ENCODE measurements around the gene CAMK2N1. TPM values are rescaled to one million over a fixed set of nuclear protein-coding genes. Genes with fewer than 3 reads are reported as not detected.

Gene CAMK2N1
- total and polyA plus RNA-seq, 10 of the 15 experiments (the other 5 are each of a cell fraction or from before 2014, with no cell fraction given): 0.23 TPM; not detected in 9

- TF ChIP-seq HCFC1 (IDR thresholded peaks at IDR 0.05; ENCODE audit: low read length) (no peak), BHLHE40 (IDR thresholded peaks at IDR 0.05; ENCODE audit: borderline replicate concordance in 1 of 2, low read depth in 2 of 2, low read length in 1 of 2) (peak; percentile 51 to 73; a peak in 3 of 4 replicates), SMC3 (IDR thresholded peaks at IDR 0.05; ENCODE audit: borderline replicate concordance, low read length) (peak; percentile 93), IKZF2 (IDR thresholded peaks at IDR 0.05) (no peak), BRCA1 (IDR thresholded peaks at IDR 0.05; ENCODE audit: low read depth, low read length) (no peak), GATAD2B (conservative IDR thresholded peaks at IDR 0.05; ENCODE audit: low read depth) (no peak), NBN (IDR thresholded peaks at IDR 0.05) (peak; percentile 55), MTA2 (IDR thresholded peaks at IDR 0.05; ENCODE audit: low read depth) (no peak), SIN3A (IDR thresholded peaks at IDR 0.05; ENCODE audit: low read depth, low read length) (no peak), PAX5 (IDR thresholded peaks at IDR 0.05; ENCODE audit: borderline replicate concordance, low read depth, low read length) (no peak), ZNF384 (IDR thresholded peaks at IDR 0.05; ENCODE audit: borderline replicate concordance, low read depth, low read length) (0 out of 2 replicates have a peak, but pooled peaks have one; percentile 26), GABPA (IDR thresholded peaks at IDR 0.05; ENCODE audit: low read depth) (no peak), IRF3 (IDR thresholded peaks at IDR 0.05) (no peak), CHD4 (IDR thresholded peaks at IDR 0.05) (no peak), CBX5 (IDR thresholded peaks at IDR 0.05; ENCODE audit: low read depth) (no peak), USF2 (IDR thresholded peaks at IDR 0.05; ENCODE audit: borderline replicate concordance, low read depth, low read length) (no peak), POLR2A (IDR thresholded peaks at IDR 0.05; ENCODE audit: low read depth, low read length) (no peak), IKZF1 (conservative IDR thresholded peaks at IDR 0.05) (peak; percentile 52; the same call in 1 of the 2 replicates), SPI1 (IDR thresholded peaks at IDR 0.05; ENCODE audit: borderline replicate concordance, insufficient read depth, low read depth, low read length) (peak; percentile 87), RAD51 (IDR thresholded peaks at IDR 0.05) (no peak), FOS (IDR thresholded peaks at IDR 0.05; ENCODE audit: borderline replicate concordance, extremely low read depth, insufficient read length) (no peak), NFYA (IDR thresholded peaks at IDR 0.05; ENCODE audit: borderline replicate concordance, low read depth, low read length) (no peak), SP1 (IDR thresholded peaks at IDR 0.05; ENCODE audit: low read depth, low read length) (no peak), SRF (IDR thresholded peaks at IDR 0.05; ENCODE audit: low read depth in 2 of 2, low read length in 2 of 2) (no peak), HDAC6 (IDR thresholded peaks at IDR 0.05; ENCODE audit: unreplicated experiment) (no peak)
- TF ChIP-seq, protein P1, sequence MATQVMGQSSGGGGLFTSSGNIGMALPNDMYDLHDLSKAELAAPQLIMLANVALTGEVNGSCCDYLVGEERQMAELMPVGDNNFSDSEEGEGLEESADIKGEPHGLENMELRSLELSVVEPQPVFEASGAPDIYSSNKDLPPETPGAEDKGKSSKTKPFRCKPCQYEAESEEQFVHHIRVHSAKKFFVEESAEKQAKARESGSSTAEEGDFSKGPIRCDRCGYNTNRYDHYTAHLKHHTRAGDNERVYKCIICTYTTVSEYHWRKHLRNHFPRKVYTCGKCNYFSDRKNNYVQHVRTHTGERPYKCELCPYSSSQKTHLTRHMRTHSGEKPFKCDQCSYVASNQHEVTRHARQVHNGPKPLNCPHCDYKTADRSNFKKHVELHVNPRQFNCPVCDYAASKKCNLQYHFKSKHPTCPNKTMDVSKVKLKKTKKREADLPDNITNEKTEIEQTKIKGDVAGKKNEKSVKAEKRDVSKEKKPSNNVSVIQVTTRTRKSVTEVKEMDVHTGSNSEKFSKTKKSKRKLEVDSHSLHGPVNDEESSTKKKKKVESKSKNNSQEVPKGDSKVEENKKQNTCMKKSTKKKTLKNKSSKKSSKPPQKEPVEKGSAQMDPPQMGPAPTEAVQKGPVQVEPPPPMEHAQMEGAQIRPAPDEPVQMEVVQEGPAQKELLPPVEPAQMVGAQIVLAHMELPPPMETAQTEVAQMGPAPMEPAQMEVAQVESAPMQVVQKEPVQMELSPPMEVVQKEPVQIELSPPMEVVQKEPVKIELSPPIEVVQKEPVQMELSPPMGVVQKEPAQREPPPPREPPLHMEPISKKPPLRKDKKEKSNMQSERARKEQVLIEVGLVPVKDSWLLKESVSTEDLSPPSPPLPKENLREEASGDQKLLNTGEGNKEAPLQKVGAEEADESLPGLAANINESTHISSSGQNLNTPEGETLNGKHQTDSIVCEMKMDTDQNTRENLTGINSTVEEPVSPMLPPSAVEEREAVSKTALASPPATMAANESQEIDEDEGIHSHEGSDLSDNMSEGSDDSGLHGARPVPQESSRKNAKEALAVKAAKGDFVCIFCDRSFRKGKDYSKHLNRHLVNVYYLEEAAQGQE (IDR thresholded peaks at IDR 0.05; ENCODE audit: low read depth, low read length): no peak
These were observed 8.0 kb upstream of the CAMK2N1 start (continued) for GRCh38 chr1:20493839-20494608.
